CD8-positive, alpha-beta memory T cell (primary cell): ENCODE measurements around the gene LEPR. TPM values are rescaled to one million over a fixed set of nuclear protein-coding genes. Genes with fewer than 3 reads are reported as not detected.

Source experiments
- CTCF ChIA-PET: fragments of 350-600 bp; sonication (Branson Sonifier 250); formaldehyde crosslinking; loops from one replicate; lab custom pipeline; 2021; ENCODE audit warnings: antibody characterized with exemption; lab: Charles Lee
- POLR2A ChIA-PET: fragments of 350-600 bp; sonication (Branson Sonifier 250); formaldehyde crosslinking; loops from one replicate; lab custom pipeline; 2021; ENCODE audit warnings: antibody characterized with exemption; lab: Charles Lee
- DNase-seq, 5 donors: peaks; one replicate each; pipeline versions ENCODE4 v3.0.0 to v3.0.0-alpha.2; 2020 to 2022; ENCODE audit warnings: mixed read lengths in 1 of 5
- H3K27ac ChIP-seq: one replicate; pipeline ENCODE4 v1.7.0; 2013; ENCODE audit warnings: low read depth, mild to moderate bottlenecking, low read length, moderate library complexity
- H3K27me3 ChIP-seq: 2 replicates; pipeline ENCODE4 v1.7.0; 2013; ENCODE audit warnings: low read length, mild to moderate bottlenecking; ENCODE audit not compliant: insufficient read depth, poor library complexity, severe bottlenecking
- H3K36me3 ChIP-seq: 2 replicates; pipeline ENCODE4 v1.7.0; 2013; ENCODE audit warnings: mild to moderate bottlenecking, low read length, moderate library complexity; ENCODE audit not compliant: insufficient read depth
- H3K4me1 ChIP-seq: 2 replicates; pipeline ENCODE4 v1.7.0; 2013; ENCODE audit warnings: mild to moderate bottlenecking, low read length, moderate library complexity; ENCODE audit not compliant: insufficient read depth
- H3K4me3 ChIP-seq: 2 replicates; pipeline ENCODE4 v1.7.0; 2013; ENCODE audit warnings: mild to moderate bottlenecking, low read length
- H3K9me3 ChIP-seq: 2 replicates; pipeline ENCODE4 v1.7.0; 2013; ENCODE audit warnings: mild to moderate bottlenecking, low read length
- H3K27ac Mint-ChIP-seq, 8 donors: one replicate each; pipeline ENCODE4 v1.8.0; 2020 to 2021; ENCODE audit warnings: mixed read lengths in 8 of 8, mild to moderate bottlenecking in 6 of 8, inconsistent platforms in 3 of 8, moderate library complexity in 3 of 8
- H3K27me3 Mint-ChIP-seq, 2 donors: one replicate each; pipeline ENCODE4 v1.8.0; 2020 to 2021; ENCODE audit warnings: mixed read lengths in 2 of 2, mild to moderate bottlenecking in 1 of 2, moderate library complexity in 1 of 2
- H3K36me3 Mint-ChIP-seq, 3 donors: one replicate each; pipeline ENCODE4 v1.8.0; 2020 to 2021; ENCODE audit warnings: mixed read lengths in 3 of 3, inconsistent platforms in 1 of 3, mild to moderate bottlenecking in 1 of 3
- H3K4me1 Mint-ChIP-seq, 3 donors: one replicate each; pipeline ENCODE4 v1.8.0; 2020 to 2021; ENCODE audit warnings: mixed read lengths in 3 of 3, inconsistent platforms in 1 of 3, mild to moderate bottlenecking in 1 of 3
- H3K4me3 Mint-ChIP-seq, 7 donors: one replicate each; pipeline ENCODE4 v1.8.0; 2020 to 2021; ENCODE audit warnings: mixed read lengths in 7 of 7, mild to moderate bottlenecking in 6 of 7, moderate library complexity in 4 of 7, inconsistent platforms in 2 of 7
- H3K9me3 Mint-ChIP-seq, 5 donors: one replicate each; pipeline ENCODE4 v1.8.0; 2020 to 2022; ENCODE audit warnings: mixed read lengths in 5 of 5, mild to moderate bottlenecking in 3 of 5, moderate library complexity in 2 of 5, inconsistent platforms in 1 of 5
- polyA plus RNA-seq: library from polyadenylated mRNA; unstranded; fragments of 300-500 nt; fragmentation: Illumina TruSeq; gene quantifications from one replicate; pipeline ENCODE4 v1.2.3, GENCODE V29; 2021
- total RNA-seq, 2 experiments: library from RNA; stranded (reverse); gene quantifications; one replicate each; pipeline ENCODE4 v1.2.3, GENCODE V29; 2021

The LEPR gene
- total and polyA plus RNA-seq, 3 experiments from 2014 or later = 1.5 to 3.1 (median 1.8) TPM

- Histone ChIP-seq H3K27ac (no peak overlapping the region), H3K9me3 (no peaks in the 10 kb centered on the region), H3K27me3 (no peaks in the 10 kb centered on the region), H3K4me1 (no peaks in the 10 kb centered on the region), H3K36me3 (no peaks in the 10 kb centered on the region), H3K4me3 (no peak overlapping the region)
- DNase-seq = no peak
- peak overlapping the region in 1 of 8 donors; percentile 3 for H3K27ac Mint-ChIP-seq
- CTCF ChIA-PET = no interaction called here
- no peak overlapping the region for H3K4me3 Mint-ChIP-seq
- H3K36me3 Mint-ChIP-seq = peaks cover 8 to 35% (median 17%) of the 10 kb centered on the region in 3 donors
- POLR2A ChIA-PET = no interaction called here
- H3K9me3 Mint-ChIP-seq = no peaks in the 10 kb centered on the region
- peaks cover 0 to 1% of the 10 kb centered on the region in 2 donors for H3K27me3 Mint-ChIP-seq
- peaks cover 0 to 3% (median 3%) of the 10 kb centered on the region in 3 donors for H3K4me1 Mint-ChIP-seq
Measured at GRCh38 chr1:65399003-65399402, 21.5 kb upstream of the LEPR start.

DNA sequence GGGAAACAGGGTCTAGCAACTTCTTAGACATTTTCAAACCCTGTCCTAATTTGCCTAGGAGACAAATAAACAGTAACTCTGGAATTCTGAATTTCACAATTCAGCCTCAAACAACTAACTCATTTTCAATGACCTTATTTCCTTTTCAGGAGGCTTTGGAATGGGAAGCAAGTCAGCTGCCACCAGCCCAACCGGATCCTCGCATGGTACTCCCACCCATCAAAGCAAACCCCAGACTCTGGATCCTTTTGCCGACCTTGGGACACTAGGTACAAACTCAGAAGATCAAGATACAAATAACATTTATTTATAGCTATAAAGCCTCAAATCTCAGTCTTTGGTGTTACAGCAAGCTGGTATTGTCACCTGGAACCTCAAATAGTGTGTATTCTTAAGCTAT is 18.9 kb upstream of the LEPR start:
- H3K27ac Mint-ChIP-seq = no peak overlapping the region
- no peaks in the 10 kb centered on the region for H3K4me1 ChIP-seq
- ChIA-PET CTCF (no interaction called here), POLR2A (no interaction called here)
- H3K36me3 ChIP-seq = no peaks in the 10 kb centered on the region
- no peak for DNase-seq
- no peak overlapping the region for H3K4me3 Mint-ChIP-seq
- H3K4me3 ChIP-seq = no peak overlapping the region
- H3K27me3 ChIP-seq = no peaks in the 10 kb centered on the region
- no peaks in the 10 kb centered on the region for H3K9me3 ChIP-seq
- peaks cover 9 to 32% (median 12%) of the 10 kb centered on the region in 3 donors for H3K36me3 Mint-ChIP-seq
- H3K9me3 Mint-ChIP-seq = no peaks in the 10 kb centered on the region
- H3K27me3 Mint-ChIP-seq = peaks cover 0 to 7% of the 10 kb centered on the region in 2 donors
- no peaks in the 10 kb centered on the region for H3K4me1 Mint-ChIP-seq
- no peak overlapping the region for H3K27ac ChIP-seq

GRCh38 chr1:65404941-65405340 is 15.5 kb upstream of the LEPR start:
- H3K4me1 ChIP-seq = no peaks in the 10 kb centered on the region
- Mint-ChIP-seq H3K9me3 (peaks cover 0 to 3% (median 0%) of the 10 kb centered on the region in 5 donors), H3K27ac (no peak overlapping the region), H3K36me3 (peaks cover 8 to 41% (median 9%) of the 10 kb centered on the region in 3 donors), H3K4me3 (no peak overlapping the region), H3K4me1 (no peaks in the 10 kb centered on the region), H3K27me3 (peaks cover 0 to 7% of the 10 kb centered on the region in 2 donors)
- H3K4me3 ChIP-seq = no peak overlapping the region
- no peaks in the 10 kb centered on the region for H3K36me3 ChIP-seq
- H3K27ac ChIP-seq = no peak overlapping the region
- POLR2A ChIA-PET = no interaction called here
- H3K9me3 ChIP-seq = no peaks in the 10 kb centered on the region
- H3K27me3 ChIP-seq = no peaks in the 10 kb centered on the region
- CTCF ChIA-PET = no interaction called here
- no peak for DNase-seq

GRCh38 chr1:65407877-65408276 is 12.6 kb upstream of the LEPR start:
- Histone ChIP-seq H3K4me3 (no peak overlapping the region), H3K36me3 (no peaks in the 10 kb centered on the region), H3K4me1 (no peaks in the 10 kb centered on the region), H3K9me3 (no peaks in the 10 kb centered on the region), H3K27me3 (no peaks in the 10 kb centered on the region), H3K27ac (no peak overlapping the region)
- POLR2A ChIA-PET = no interaction called here
- H3K36me3 Mint-ChIP-seq = peaks cover 5 to 30% (median 8%) of the 10 kb centered on the region in 3 donors
- DNase-seq = no peak
- H3K27ac Mint-ChIP-seq = no peak overlapping the region
- no peak overlapping the region for H3K4me3 Mint-ChIP-seq
- peaks cover 0 to 4% (median 0%) of the 10 kb centered on the region in 5 donors for H3K9me3 Mint-ChIP-seq
- H3K27me3 Mint-ChIP-seq = peaks cover 6 to 7% of the 10 kb centered on the region in 2 donors
- CTCF ChIA-PET = no interaction called here
- H3K4me1 Mint-ChIP-seq = no peaks in the 10 kb centered on the region

GRCh38 chr1:65409314-65409713 is 11.2 kb upstream of the LEPR start:
- ChIA-PET POLR2A (no interaction called here), CTCF (interaction anchor here (1.5 kb wide), 1 partner anchor 11 kb away, joined by 5 read pairs; the partner anchor contains the start of genes LEPR and LEPROT)
- Histone ChIP-seq H3K27me3 (no peaks in the 10 kb centered on the region), H3K4me3 (no peak overlapping the region), H3K9me3 (no peaks in the 10 kb centered on the region), H3K27ac (no peak overlapping the region), H3K4me1 (no peaks in the 10 kb centered on the region), H3K36me3 (no peaks in the 10 kb centered on the region)
- Mint-ChIP-seq H3K27ac (no peak overlapping the region), H3K9me3 (peaks cover 0 to 4% (median 0%) of the 10 kb centered on the region in 5 donors), H3K36me3 (peaks cover 5 to 30% (median 9%) of the 10 kb centered on the region in 3 donors), H3K4me1 (no peaks in the 10 kb centered on the region), H3K27me3 (peaks cover 6 to 10% of the 10 kb centered on the region in 2 donors), H3K4me3 (no peak overlapping the region)
- DNase-seq = no peak

DNA sequence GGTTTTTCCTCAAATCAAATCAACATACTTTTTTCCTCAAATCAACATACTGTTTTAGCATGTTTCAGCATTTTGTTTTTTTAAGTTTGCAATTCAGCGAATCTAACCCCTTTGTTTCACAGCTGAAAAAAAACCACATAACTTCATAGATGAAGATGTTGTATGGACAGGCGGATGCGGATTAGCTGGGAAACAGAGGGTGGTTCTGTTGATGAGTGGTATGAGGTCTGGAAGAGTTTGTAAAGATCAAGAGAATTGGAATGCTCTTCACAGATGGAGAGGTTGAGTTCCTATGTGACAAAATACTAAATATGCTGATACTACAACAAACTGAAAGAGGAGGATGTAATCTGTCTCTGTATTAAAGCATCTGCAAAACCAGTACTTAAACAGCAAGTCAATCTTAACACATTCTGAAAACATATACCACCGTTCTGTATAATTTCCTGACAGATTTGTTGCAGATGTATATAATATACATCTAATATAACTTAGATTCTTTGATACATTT is 10.6 kb upstream of the LEPR start:
- Histone ChIP-seq H3K27ac (no peak overlapping the region), H3K4me1 (no peaks in the 10 kb centered on the region), H3K9me3 (no peaks in the 10 kb centered on the region), H3K27me3 (no peaks in the 10 kb centered on the region), H3K4me3 (no peak overlapping the region), H3K36me3 (no peaks in the 10 kb centered on the region)
- POLR2A ChIA-PET = interaction anchor here (0.7 kb wide), 1 partner anchor 10 kb away, joined by 4 read pairs; the partner anchor contains the start of genes LEPR and LEPROT
- Mint-ChIP-seq H3K27ac (no peak overlapping the region), H3K27me3 (peaks cover 6 to 10% of the 10 kb centered on the region in 2 donors), H3K4me1 (no peaks in the 10 kb centered on the region), H3K9me3 (peaks cover 0 to 4% (median 0%) of the 10 kb centered on the region in 5 donors), H3K4me3 (no peak overlapping the region), H3K36me3 (peaks cover 5 to 30% (median 9%) of the 10 kb centered on the region in 3 donors)
- no peak for DNase-seq
- CTCF ChIA-PET = interaction anchor here (1.5 kb wide), 1 partner anchor 10 kb away, joined by 5 read pairs; the partner anchor contains the start of genes LEPR and LEPROT

GRCh38 chr1:65412256-65412983 is 8.0 kb upstream of the LEPR start:
- H3K4me1 ChIP-seq = no peaks in the 10 kb centered on the region
- no peak for DNase-seq
- no peaks in the 10 kb centered on the region for H3K4me1 Mint-ChIP-seq
- H3K27ac ChIP-seq = peak overlapping the region; percentile 58
- H3K27ac Mint-ChIP-seq = no peak overlapping the region
- H3K27me3 ChIP-seq = no peaks in the 10 kb centered on the region
- no peak overlapping the region for H3K4me3 Mint-ChIP-seq
- H3K9me3 ChIP-seq = no peaks in the 10 kb centered on the region
- POLR2A ChIA-PET = no interaction called here
- no peak overlapping the region for H3K4me3 ChIP-seq
- H3K9me3 Mint-ChIP-seq = peaks cover 0 to 4% (median 0%) of the 10 kb centered on the region in 5 donors
- H3K36me3 Mint-ChIP-seq = peaks cover 3 to 16% (median 5%) of the 10 kb centered on the region in 3 donors
- peaks cover 6% of the 10 kb centered on the region in 2 donors for H3K27me3 Mint-ChIP-seq
- CTCF ChIA-PET = no interaction called here
- H3K36me3 ChIP-seq = no peaks in the 10 kb centered on the region

DNA sequence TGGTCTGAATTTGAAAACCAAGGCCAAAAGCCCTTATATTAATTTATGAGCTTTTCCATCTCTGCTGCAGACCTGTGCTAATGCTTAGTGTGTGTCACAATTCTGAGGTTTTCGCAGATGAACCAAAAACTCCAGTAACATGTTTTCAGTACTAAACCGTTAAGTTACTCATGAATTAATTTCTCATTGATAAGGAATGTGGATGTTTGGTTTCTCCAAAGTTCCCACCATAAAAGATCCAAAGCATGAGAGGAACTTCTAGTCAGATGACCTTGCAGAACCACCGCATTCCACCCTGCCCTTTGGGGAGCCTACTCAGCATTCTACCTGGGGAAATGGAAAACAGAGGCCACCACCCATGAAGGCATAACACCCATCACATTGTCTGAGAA is 7.5 kb upstream of the LEPR start:
- H3K4me1 ChIP-seq = no peaks in the 10 kb centered on the region
- H3K27ac Mint-ChIP-seq = no peak overlapping the region
- peaks cover 0 to 4% (median 0%) of the 10 kb centered on the region in 5 donors for H3K9me3 Mint-ChIP-seq
- peaks cover 6% of the 10 kb centered on the region in 2 donors for H3K27me3 Mint-ChIP-seq
- no peaks in the 10 kb centered on the region for H3K4me1 Mint-ChIP-seq
- H3K9me3 ChIP-seq = no peaks in the 10 kb centered on the region
- H3K36me3 Mint-ChIP-seq = peaks cover 3 to 15% (median 5%) of the 10 kb centered on the region in 3 donors
- no peaks in the 10 kb centered on the region for H3K36me3 ChIP-seq
- no peak for DNase-seq
- peak overlapping the region; percentile 55 for H3K27ac ChIP-seq
- H3K4me3 ChIP-seq = no peak overlapping the region
- POLR2A ChIA-PET = no interaction called here
- H3K4me3 Mint-ChIP-seq = no peak overlapping the region
- H3K27me3 ChIP-seq = no peaks in the 10 kb centered on the region
- CTCF ChIA-PET = no interaction called here
